Epithelial cell of prostate (primary cell): ENCODE data around the gene DPYSL3.

ENCODE experiments used
- DNase-seq: peaks from one replicate; pipeline ENCODE4 v3.0.0-alpha.2; 2011; ENCODE audit warnings: low read depth, low spot score
- H3K27ac ChIP-seq: fragments of 450-650 bp; 2 replicates; pipeline ENCODE4 v1.5.1; 2017; ENCODE audit warnings: mild to moderate bottlenecking

DPYSL3 gene

DNA sequence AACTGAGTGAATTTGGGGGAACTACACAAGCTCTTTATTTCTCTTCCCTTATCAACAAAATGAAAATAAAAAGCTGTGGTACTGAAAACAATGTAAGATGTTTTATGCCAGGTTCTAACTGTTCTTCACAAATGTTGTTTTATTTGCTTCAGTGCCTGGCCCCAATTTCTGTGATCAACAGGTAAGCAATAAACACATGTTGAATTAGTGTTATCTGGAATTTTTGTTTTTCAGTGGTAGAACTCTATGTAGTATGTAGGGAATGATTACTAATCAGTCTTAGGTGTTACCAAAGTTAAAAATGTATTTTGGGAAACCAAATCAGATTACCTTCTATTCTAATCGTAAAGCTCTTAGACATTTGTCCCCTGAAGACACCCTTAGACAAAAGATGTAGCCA lies 7.5 kb upstream of the DPYSL3 start:
- no peak overlapping the region for H3K27ac ChIP-seq
- no peak for DNase-seq

DNA sequence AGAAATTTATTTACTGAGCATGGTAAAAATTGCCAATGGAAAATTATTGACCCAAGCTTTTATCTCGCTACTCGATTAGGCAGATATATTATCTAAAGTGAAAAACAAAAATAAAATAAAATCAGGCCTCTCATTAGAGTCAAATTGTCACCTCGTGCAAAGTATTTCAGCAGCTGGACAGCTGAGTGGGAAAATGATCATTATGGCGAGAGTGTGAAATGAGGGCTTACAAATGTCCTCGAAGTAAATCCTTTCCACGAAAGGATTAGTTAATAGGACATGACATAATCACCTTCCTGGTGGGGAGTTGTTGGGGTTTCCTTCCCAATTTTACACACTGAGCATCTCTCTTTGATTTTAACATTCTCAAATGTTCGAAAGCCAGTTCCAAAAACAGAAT lies 5.4 kb upstream of the DPYSL3 start:
- DNase-seq: no peak
- H3K27ac ChIP-seq: no peak overlapping the region

DNA sequence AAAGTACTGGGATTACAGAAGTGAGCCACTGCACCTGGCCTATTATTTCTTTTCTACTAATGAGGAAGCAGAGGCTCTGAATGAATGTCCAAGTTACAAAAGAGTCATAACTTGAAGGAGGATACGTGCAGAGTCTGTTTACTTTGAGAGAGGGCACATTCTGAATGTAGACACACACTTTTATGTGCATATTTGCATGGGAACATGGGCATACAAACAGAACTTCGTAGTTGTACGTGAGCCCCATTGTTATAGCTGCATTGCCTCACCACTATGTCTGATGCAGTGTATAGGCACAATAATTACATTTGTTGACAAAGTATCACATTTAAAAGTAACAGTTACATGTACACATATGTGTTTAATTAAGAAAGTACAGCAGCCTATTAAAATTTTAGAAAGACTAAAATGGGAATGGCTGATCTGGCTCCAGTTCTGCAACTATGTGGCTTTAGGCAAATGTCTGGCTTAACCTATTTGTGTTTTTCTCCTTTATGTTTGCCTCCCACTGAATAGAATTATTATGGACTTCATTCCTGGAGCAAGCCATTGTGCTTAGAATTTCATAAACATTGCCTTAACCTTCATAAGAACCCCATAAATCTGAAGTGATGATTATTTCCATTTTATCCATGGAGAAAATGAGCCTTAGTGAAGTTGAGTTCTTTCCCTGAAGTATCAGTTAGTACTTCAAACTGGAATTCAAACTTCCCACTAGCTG lies 3.0 kb upstream of the DPYSL3 start:
- no peak overlapping the region for H3K27ac ChIP-seq
- no peak for DNase-seq

DNA sequence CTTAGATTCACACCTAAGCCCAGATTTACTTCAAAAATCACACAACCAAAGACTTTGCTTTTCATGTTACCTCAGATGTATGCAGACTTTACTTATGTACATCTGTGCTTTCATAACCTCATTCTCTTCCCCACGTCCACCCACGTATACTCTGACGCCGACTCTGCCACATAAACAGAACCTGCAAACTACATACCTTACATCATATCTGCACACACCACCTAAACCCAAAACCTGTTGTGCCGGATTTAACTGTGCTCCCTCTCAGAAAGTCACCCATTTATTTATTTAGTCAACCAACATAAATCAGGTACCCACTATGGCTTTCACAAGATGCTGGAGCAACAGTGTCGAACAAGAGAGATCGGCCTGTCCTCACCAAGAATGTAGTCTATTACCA lies 1.0 kb upstream of the DPYSL3 start:
- H3K27ac ChIP-seq: no peak overlapping the region
- DNase-seq: no peak

GRCh38 chr5:147509041-147509709 lies 693 bp downstream of the DPYSL3 start:
- H3K27ac ChIP-seq: no peak overlapping the region
- DNase-seq: no peak

- H3K27ac ChIP-seq: no peak overlapping the region
- no peak for DNase-seq
Observed at GRCh38 chr5:147508711-147509040, 1.2 kb downstream of the DPYSL3 start.

DNA sequence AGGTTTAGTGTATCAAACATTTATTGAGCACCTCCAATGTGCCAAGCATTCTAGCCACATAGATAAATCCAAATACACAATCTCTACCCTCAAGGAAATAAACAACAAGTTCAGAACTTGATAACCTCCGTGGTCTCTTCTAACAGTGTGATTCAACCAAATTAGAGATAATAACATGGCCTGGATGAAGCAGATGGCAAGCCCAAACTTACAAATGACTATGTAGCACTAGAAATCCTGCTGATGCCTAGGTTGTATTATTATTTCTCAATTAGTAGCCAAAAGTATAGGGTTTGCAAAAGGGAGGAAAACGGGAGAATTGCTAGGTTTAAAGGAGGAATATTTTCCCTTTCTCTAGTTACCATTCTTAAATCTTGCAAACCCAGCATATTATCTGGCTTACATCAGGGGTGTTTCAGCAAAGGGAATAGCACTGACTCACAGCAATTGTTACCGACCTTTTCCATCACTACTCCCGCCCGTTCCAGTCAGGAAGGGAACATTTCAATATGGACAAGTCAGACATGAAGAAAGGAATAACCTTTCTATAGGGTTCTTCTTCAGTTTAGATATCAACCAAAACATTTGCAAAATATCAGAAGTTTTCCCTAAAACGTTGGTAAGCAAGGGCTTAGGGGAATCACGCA lies 2.3 kb downstream of the DPYSL3 start:
- no peak for DNase-seq
- H3K27ac ChIP-seq: no peak overlapping the region

DNA sequence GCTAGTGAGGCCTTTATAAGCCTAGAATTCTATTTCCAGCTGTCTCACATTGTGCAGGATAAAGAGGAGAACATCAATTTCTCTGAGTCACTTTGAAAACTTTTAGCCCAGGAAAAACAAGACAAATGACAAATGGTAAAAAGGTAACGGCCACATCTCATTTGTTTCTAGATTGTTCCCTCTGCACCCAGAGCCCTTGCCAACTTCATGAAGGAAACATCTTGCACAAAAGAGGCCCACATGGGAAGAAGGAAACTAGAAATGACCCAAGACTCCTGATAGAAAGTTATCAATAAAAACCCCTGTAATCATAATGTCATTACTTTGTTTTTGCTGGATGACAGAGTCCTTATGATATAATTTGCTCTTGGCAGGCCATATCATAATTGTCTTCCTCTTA lies 5.3 kb downstream of the DPYSL3 start:
- DNase-seq: no peak
- no peak overlapping the region for H3K27ac ChIP-seq

GRCh38 chr5:147504011-147504410 lies 5.9 kb downstream of the DPYSL3 start:
- no peak for DNase-seq
- H3K27ac ChIP-seq: no peak overlapping the region

- H3K27ac ChIP-seq: no peak overlapping the region
- DNase-seq: no peak
Observed at GRCh38 chr5:147490989-147491388, 18.9 kb downstream of the DPYSL3 start.

DNA sequence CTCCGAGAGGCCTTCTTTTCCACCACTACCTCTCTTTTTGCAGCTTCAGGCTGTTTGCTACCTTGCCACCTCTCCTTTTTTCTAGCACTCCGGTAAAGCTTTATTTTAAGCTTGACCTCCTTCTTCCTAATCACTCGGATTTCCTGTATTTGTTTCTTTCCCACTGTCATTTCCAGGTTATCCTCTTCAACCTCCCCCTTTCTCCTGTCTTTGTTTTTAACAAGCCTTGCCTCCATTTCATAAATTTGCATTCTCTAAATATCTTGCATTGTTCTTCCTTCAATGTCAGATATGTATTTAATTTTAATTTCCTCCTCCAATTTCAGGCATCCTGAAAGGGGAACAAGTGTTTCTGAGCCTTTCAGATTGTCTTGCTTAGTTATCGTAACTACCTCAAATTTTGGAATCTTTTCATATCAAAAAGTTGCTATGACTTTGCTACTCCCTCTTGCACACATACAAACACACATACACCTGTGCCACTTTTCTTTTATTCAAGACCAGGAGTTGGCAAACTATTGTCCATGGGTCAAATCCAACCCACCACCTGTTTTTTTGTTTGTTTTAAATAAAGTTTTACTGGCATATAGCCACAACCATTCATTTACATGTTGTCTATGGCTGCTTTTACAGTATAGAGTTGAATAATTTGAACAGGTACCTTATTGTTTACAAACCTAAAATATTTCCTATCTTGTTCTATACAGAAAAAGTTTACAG lies 22.7 kb downstream of the DPYSL3 start:
- H3K27ac ChIP-seq: no peak overlapping the region
- DNase-seq: no peak

DNA sequence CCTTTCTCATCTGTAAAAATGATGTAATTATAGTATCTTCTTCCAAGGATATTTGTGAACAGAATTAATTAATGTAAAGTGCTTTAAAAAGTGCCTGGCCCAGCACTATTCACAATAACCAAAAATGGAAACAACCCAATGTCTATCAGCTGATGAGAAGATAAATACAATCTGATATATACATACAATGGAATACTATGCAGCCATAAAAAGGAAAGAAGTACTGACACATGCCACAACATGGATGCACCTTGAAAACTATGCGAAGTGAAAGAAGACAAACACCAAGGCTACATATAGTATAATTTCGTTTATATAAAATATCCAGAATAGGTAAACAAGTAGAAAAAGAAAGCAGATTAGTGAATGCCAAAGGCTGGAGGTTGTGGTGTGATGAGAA lies 24.1 kb downstream of the DPYSL3 start:
- DNase-seq: no peak
- no peak overlapping the region for H3K27ac ChIP-seq

GRCh38 chr5:147485046-147485445 lies 24.8 kb downstream of the DPYSL3 start:
- no peak overlapping the region for H3K27ac ChIP-seq
- DNase-seq: no peak

DNA sequence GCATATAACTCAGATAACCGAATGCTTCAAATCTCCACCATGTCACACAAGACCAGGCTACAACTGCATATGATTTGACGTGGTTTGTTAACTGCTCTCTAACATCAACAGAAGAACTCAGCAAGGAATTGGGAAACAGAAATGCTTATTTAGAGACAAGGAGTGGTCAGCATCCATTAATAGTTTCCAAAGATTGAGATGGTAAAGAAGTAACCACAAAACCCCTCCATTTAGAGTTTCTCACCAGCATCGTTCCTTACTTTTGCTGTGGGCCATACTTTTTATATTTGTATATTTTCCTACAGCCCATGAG lies 25.2 kb downstream of the DPYSL3 start:
- DNase-seq: no peak
- H3K27ac ChIP-seq: no peak overlapping the region

DNA sequence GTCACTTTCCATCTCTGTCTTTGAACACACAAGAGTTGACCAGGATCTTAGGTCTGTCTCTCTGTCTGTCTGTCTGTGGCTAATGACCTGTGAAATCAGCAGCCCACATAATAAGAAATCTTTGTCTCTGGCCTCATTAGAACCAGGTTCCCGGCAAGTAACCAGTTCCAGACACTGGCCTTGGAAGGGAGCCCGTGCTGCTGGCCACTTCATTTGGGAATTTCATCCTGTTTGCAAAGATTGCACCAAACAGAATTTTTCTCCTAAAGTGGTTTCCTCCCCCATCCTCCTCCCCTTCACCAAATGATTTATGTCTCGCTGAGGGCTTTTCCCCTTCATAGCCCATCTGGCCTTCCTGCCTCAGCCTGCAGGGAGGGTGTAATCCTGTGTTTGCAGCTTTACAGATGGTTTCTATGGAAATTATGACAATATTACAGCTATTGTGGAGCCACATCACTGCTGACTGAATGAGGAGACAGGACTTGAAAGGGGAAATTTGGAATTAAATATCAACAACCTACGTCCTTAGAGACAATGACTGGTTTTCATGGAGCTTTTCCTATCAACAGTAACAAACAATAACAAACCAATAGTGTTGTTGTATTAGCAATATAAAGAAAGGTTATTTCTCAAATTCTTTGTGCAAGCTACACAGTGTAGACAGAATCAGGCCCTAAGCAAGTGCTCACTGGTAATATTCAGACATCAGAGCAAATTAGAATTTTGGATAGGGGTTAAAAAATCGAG lies 25.7 kb downstream of the DPYSL3 start:
- DNase-seq: no peak
- H3K27ac ChIP-seq: no peak overlapping the region

DNA sequence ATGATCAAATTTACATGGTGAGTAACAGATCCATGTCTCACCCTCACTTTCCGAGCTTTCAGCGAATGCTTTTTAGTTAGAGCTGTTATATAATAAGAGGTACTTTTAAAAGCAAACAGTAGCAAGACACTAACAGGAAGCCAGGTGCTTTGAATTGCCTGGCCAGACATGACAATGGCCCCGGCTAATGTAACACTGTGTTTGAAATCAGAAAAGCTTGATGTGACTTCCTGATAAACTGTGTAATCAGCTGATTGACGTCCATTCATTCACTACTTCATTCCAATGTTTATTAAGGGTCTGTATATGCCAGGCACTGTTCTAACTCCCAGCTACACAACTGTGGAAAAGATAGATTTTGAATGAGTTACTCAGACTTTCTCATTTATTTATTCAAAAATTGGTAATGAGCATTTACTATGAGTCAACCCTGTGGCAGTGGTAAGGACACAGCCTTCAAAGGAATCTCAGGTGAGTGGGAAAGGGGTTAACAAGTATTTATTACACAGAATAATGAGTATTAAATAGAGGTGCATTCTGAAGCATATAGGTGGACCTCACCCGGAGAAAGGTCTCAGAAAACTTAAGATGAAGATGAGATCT lies 26.6 kb downstream of the DPYSL3 start:
- H3K27ac ChIP-seq: no peak overlapping the region

GRCh38 chr5:147482706-147483180 lies 27.1 kb downstream of the DPYSL3 start:
- no peak overlapping the region for H3K27ac ChIP-seq

More for the DNA sequence above, 26.6 kb downstream of the DPYSL3 start:
- no peak for DNase-seq

DNA sequence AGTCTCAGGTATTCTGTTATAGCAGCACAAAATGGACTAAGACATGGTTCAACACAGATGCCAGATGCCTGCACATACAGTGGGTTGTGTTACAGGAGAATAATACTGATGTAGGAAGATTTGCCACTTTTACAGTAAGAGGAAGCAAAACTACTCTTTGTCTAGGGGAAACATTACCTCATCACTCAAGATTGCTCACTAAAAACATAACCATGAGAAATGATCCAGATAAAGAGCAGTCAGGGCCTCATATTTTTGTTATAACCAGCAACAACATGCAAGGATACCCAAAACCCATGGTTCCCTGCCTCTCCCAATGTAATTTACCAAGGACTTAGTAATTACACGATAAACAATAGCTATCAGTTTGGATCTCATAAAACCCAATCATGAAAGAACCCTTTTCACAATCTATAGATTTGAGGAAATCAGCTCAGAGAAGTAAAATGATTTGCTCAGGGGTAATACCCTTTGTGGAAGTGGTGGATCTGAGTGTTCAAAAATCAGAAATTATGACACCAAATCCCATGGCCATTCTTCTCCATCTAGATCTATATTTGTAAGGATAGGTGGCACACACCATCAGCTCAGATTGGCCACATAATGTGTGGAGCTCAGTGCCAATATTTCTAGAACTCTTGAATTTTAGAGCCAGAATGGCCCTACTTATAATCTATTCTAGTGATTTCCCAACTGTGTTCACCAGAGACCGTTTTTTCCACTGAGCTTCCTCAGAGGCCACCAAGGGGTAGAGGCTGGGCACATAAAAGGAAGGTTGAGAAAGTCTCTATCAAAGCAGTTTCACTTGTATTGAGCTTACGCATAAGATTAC lies 27.8 kb downstream of the DPYSL3 start:
- H3K27ac ChIP-seq: peak overlapping the region; percentile 26
- no peak for DNase-seq

More at GRCh38 chr5:147482706-147483180, 27.1 kb downstream of the DPYSL3 start:
- DNase-seq: no peak

GRCh38 chr5:147481376-147481775 lies 28.5 kb downstream of the DPYSL3 start:
- H3K27ac ChIP-seq: peak overlapping the region; percentile 26
- DNase-seq: peak; percentile 48
